ENCODE data around the gene TMEM61. TPM values are rescaled to one million over a fixed set of nuclear protein-coding genes. Genes with fewer than 3 reads are reported as not detected.

Gene TMEM61
- total and polyA plus RNA-seq, 2 donors (not counting 1 experiment from before 2014, with no cell fraction given), result not detected

GRCh38 chr1:54934869-54935268 is 45.6 kb upstream of the TMEM61 start:
- no peaks in the 10 kb centered on the region for H3K79me2 ChIP-seq (ENCODE audit: control insufficient read depth, insufficient read depth, low read length)
- H3K4me1 Mint-ChIP-seq, result no peaks in the 10 kb centered on the region
- TF ChIP-seq CTCF (IDR thresholded peaks at IDR 0.05), result no peak
- no peak for TF ChIP-seq EZH2 (IDR thresholded peaks at IDR 0.05; ENCODE audit: borderline replicate concordance, insufficient read depth, low read depth, low read length, poor library complexity, severe bottlenecking)
- intact Hi-C loops (cut with micrococcal nuclease), result no loop called here
- H3K9me3 ChIP-seq (ENCODE audit: control extremely low read depth in 1 of 3, control insufficient read depth in 2 of 3, insufficient read depth in 1 of 3, low read length in 2 of 3), result no peaks in the 10 kb centered on the region
- H3K27ac ChIP-seq (ENCODE audit: low read length in 2 of 2), result no peak overlapping the region
- H3K4me2 ChIP-seq (replicated peaks; ENCODE audit: low read depth, low read length, poor library complexity, severe bottlenecking), result no peak overlapping the region
- H3K4me3 Mint-ChIP-seq, result no peak overlapping the region
- ATAC-seq (ENCODE audit: low read depth) (no peak), DNase-seq (no peak)
- ChIA-PET CTCF (interaction anchor here (1.3 kb wide), 1 partner anchor 10 kb away, joined by 5 read pairs; no protein-coding TSS in a partner anchor), POLR2A (no interaction called here)
- peaks cover 0 to 7% (median 0%) of the 10 kb centered on the region in 4 experiments for H3K27me3 ChIP-seq (replicated peaks in 1 of 4; ENCODE audit: control extremely low read depth in 1 of 4, control insufficient read depth in 3 of 4, insufficient read depth in 4 of 4, low read length in 3 of 4)
- no peaks in the 10 kb centered on the region for H4K20me1 ChIP-seq (ENCODE audit: control insufficient read depth, insufficient read depth, low read length, poor library complexity, severe bottlenecking)
- H3K27ac Mint-ChIP-seq, result no peak overlapping the region
- H3K4me1 ChIP-seq (ENCODE audit: control insufficient read depth in 2 of 2, insufficient read depth in 2 of 2, low read length in 2 of 2), result no peaks in the 10 kb centered on the region
- H3K9ac ChIP-seq (ENCODE audit: low read length), result no peak overlapping the region
- no peaks in the 10 kb centered on the region for H3K36me3 ChIP-seq (replicated peaks in 1 of 2; ENCODE audit: control extremely low read depth in 1 of 2, control insufficient read depth in 1 of 2, extremely low read depth in 1 of 2, insufficient read depth in 2 of 2, low read length in 1 of 2)
- peaks cover 5% of the 10 kb centered on the region for H3K9me3 Mint-ChIP-seq (ENCODE audit: insufficient read depth)
- no peak overlapping the region for H3K4me3 ChIP-seq (ENCODE audit: control extremely low read depth in 1 of 5, extremely low read depth in 1 of 5, insufficient read depth in 1 of 5, low read depth in 2 of 5, low read length in 4 of 5)
- no peak overlapping the region for H2AFZ ChIP-seq (ENCODE audit: insufficient read depth, low read depth, low read length, poor library complexity, severe bottlenecking)
- peaks cover 64% of the 10 kb centered on the region for H3K27me3 Mint-ChIP-seq

DNA sequence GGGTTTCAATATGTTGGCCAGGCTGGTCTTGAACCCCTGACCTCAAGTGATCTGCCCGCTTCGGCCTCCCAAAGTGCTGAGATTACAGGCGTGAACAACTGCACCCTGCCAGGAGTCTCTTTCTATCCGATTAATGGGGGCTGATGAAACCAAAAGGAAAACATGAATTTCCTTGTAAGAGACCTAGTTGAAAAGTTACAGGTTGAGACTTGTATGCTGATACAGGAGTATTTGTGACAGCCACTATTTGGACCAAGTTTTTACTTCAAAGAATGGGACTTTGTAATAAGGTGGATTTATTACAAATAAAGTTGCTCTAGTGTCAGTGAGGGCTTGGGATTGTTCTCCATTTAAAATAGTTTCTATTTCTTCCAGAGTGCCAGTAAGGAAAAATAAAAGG is 43.6 kb upstream of the TMEM61 start:
- no peak for TF ChIP-seq CTCF (IDR thresholded peaks at IDR 0.05)
- TF ChIP-seq EZH2 (IDR thresholded peaks at IDR 0.05; ENCODE audit: borderline replicate concordance, insufficient read depth, low read depth, low read length, poor library complexity, severe bottlenecking), result no peak
- 92% methylated on average over 4 of the region's 4 CpGs for WGBS (ENCODE audit: insufficient coverage)
- H3K79me2 ChIP-seq (ENCODE audit: control insufficient read depth, insufficient read depth, low read length), result no peaks in the 10 kb centered on the region
- ATAC-seq (ENCODE audit: low read depth) (no peak), DNase-seq (no peak)
- H3K9me3 ChIP-seq (ENCODE audit: control extremely low read depth in 1 of 3, control insufficient read depth in 2 of 3, insufficient read depth in 1 of 3, low read length in 2 of 3), result no peaks in the 10 kb centered on the region
- intact Hi-C loops (cut with micrococcal nuclease), result no loop called here
- H3K36me3 ChIP-seq (replicated peaks in 1 of 2; ENCODE audit: control extremely low read depth in 1 of 2, control insufficient read depth in 1 of 2, extremely low read depth in 1 of 2, insufficient read depth in 2 of 2, low read length in 1 of 2), result no peaks in the 10 kb centered on the region
- ChIA-PET POLR2A (no interaction called here), CTCF (no interaction called here)
- H3K4me1 ChIP-seq (ENCODE audit: control insufficient read depth in 2 of 2, insufficient read depth in 2 of 2, low read length in 2 of 2), result no peaks in the 10 kb centered on the region
- Mint-ChIP-seq H3K9me3 (ENCODE audit: insufficient read depth) (peaks cover 5% of the 10 kb centered on the region), H3K27me3 (peaks cover 63% of the 10 kb centered on the region), H3K4me3 (no peak overlapping the region), H3K4me1 (no peaks in the 10 kb centered on the region), H3K27ac (no peak overlapping the region)
- no peak overlapping the region for H2AFZ ChIP-seq (ENCODE audit: insufficient read depth, low read depth, low read length, poor library complexity, severe bottlenecking)
- no peak overlapping the region for H3K9ac ChIP-seq (ENCODE audit: low read length)
- no peaks in the 10 kb centered on the region for H4K20me1 ChIP-seq (ENCODE audit: control insufficient read depth, insufficient read depth, low read length, poor library complexity, severe bottlenecking)
- H3K27ac ChIP-seq (ENCODE audit: low read length in 2 of 2), result no peak overlapping the region
- H3K4me2 ChIP-seq (replicated peaks; ENCODE audit: low read depth, low read length, poor library complexity, severe bottlenecking), result no peak overlapping the region
- H3K4me3 ChIP-seq (ENCODE audit: control extremely low read depth in 1 of 5, extremely low read depth in 1 of 5, insufficient read depth in 1 of 5, low read depth in 2 of 5, low read length in 4 of 5), result no peak overlapping the region
- H3K27me3 ChIP-seq (replicated peaks in 1 of 4; ENCODE audit: control extremely low read depth in 1 of 4, control insufficient read depth in 3 of 4, insufficient read depth in 4 of 4, low read length in 3 of 4), result peaks cover 0 to 7% (median 0%) of the 10 kb centered on the region in 4 experiments
